Measurements from ENCODE around the gene AKNAD1.

AKNAD1 gene

DNA sequence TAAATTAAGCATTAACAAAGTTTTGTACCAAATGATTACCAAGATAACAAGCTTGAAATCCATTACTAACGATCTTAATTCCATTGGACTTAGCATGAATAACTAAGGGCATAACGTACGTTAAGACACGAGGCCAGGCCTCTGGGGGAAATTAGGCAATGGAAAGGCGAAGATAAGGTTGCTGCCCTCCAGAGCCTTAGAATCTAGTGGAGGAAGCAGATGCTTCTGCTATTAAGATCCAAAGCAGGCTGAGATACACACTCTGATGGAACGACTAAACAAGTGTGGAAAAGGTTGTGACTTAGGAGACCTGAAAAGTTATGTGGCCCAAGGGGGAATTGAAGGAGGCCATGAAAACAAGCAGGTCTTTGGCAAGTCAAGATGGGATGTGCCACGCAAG is 6.0 kb downstream of the AKNAD1 start:
- POLR2A ChIA-PET = no interaction called here
- no peak for DNase-seq (ENCODE audit: extremely low spot score)
- CTCF ChIA-PET = interaction anchor here (0.6 kb wide), 1 partner anchor 207 kb away, joined by 3 read pairs; no protein-coding TSS in a partner anchor
- TF ChIP-seq FOXA1 (IDR thresholded peaks at IDR 0.05) = no peak

- CTCF ChIA-PET = interaction anchor here (1.3 kb wide), 1 partner anchor 20 kb away, joined by 3 read pairs; no protein-coding TSS in a partner anchor
- no peak for DNase-seq (ENCODE audit: extremely low spot score)
- TF ChIP-seq ZNF384 (IDR thresholded peaks at IDR 0.05) (no peak), FOXK2 (IDR thresholded peaks at IDR 0.05) (no peak), ARNT (IDR thresholded peaks at IDR 0.05) (no peak), SP1 (IDR thresholded peaks at IDR 0.05) (no peak), L3MBTL2 (conservative IDR thresholded peaks at IDR 0.05) (no peak), CTBP1 (IDR thresholded peaks at IDR 0.05; ENCODE audit: borderline replicate concordance) (no peak), BHLHE40 (IDR thresholded peaks at IDR 0.05; ENCODE audit: borderline replicate concordance) (no peak), FOXM1 (IDR thresholded peaks at IDR 0.05; ENCODE audit: borderline replicate concordance) (no peak), SUZ12 (IDR thresholded peaks at IDR 0.05) (no peak), ELF4 (IDR thresholded peaks at IDR 0.05) (no peak), NFRKB (IDR thresholded peaks at IDR 0.05) (no peak), LEF1 (IDR thresholded peaks at IDR 0.05; ENCODE audit: borderline replicate concordance) (no peak), FOXA1 (IDR thresholded peaks at IDR 0.05) (no peak), TARDBP (IDR thresholded peaks at IDR 0.05) (no peak), HDGF (IDR thresholded peaks at IDR 0.05; ENCODE audit: borderline replicate concordance) (no peak)
- TF ChIP-seq, protein P1, sequence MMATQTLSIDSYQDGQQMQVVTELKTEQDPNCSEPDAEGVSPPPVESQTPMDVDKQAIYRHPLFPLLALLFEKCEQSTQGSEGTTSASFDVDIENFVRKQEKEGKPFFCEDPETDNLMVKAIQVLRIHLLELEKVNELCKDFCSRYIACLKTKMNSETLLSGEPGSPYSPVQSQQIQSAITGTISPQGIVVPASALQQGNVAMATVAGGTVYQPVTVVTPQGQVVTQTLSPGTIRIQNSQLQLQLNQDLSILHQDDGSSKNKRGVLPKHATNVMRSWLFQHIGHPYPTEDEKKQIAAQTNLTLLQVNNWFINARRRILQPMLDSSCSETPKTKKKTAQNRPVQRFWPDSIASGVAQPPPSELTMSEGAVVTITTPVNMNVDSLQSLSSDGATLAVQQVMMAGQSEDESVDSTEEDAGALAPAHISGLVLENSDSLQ (IDR thresholded peaks at IDR 0.05) = no peak
- POLR2A ChIA-PET = no interaction called here
Observed at GRCh38 chr1:108848806-108849205, 8.1 kb downstream of the AKNAD1 start.

DNA sequence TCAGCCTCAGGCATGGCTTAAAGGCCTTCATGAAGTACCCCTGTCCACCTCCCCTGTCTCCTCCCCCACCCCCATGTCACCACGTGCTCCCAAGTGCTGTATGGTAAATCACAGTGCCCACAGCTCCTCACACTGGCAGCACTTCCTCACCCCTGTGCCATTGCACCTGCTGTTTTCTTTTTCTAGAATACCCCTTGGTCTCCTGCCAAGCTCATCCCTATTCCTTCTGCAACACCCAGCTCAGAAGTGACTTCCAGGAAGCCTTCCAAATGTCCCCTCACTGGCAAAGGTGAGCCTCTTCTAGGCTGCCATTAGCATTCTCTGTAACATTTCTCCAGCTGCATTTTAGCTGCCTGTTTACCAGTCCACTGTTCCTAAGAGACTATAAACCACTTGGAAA is 9.4 kb downstream of the AKNAD1 start:
- CTCF ChIA-PET = no interaction called here
- DNase-seq (ENCODE audit: extremely low spot score) = no peak
- TF ChIP-seq SP1 (IDR thresholded peaks at IDR 0.05) = no peak
- no peak for TF ChIP-seq SUZ12 (IDR thresholded peaks at IDR 0.05)
- TF ChIP-seq TARDBP (IDR thresholded peaks at IDR 0.05) = no peak
- no peak for TF ChIP-seq BHLHE40 (IDR thresholded peaks at IDR 0.05; ENCODE audit: borderline replicate concordance)
- no peak for TF ChIP-seq NFRKB (IDR thresholded peaks at IDR 0.05)
- TF ChIP-seq FOXM1 (IDR thresholded peaks at IDR 0.05; ENCODE audit: borderline replicate concordance) = no peak
- TF ChIP-seq L3MBTL2 (conservative IDR thresholded peaks at IDR 0.05) = no peak
- TF ChIP-seq LEF1 (IDR thresholded peaks at IDR 0.05; ENCODE audit: borderline replicate concordance) = no peak
- no peak for TF ChIP-seq ELF4 (IDR thresholded peaks at IDR 0.05)
- TF ChIP-seq FOXA1 (IDR thresholded peaks at IDR 0.05) = no peak
- TF ChIP-seq, protein P1 (IDR thresholded peaks at IDR 0.05) = no peak
- TF ChIP-seq ARNT (IDR thresholded peaks at IDR 0.05) = no peak
- no peak for TF ChIP-seq ZNF384 (IDR thresholded peaks at IDR 0.05)
- POLR2A ChIA-PET = no interaction called here

- DNase-seq (ENCODE audit: extremely low spot score) = no peak
- ChIA-PET CTCF (interaction anchor here (0.7 kb wide), 1 partner anchor 19 kb away, joined by 4 read pairs; no protein-coding TSS in a partner anchor), POLR2A (interaction anchor here (1.5 kb wide), 1 partner anchor 16 kb away, joined by 3 read pairs; no protein-coding TSS in a partner anchor)
- no peak for TF ChIP-seq TARDBP (IDR thresholded peaks at IDR 0.05)
Observed at GRCh38 chr1:108845991-108846390, 10.9 kb downstream of the AKNAD1 start.

- TF ChIP-seq FOXA1 (IDR thresholded peaks at IDR 0.05) (no peak), NFRKB (IDR thresholded peaks at IDR 0.05) (no peak), FOXM1 (IDR thresholded peaks at IDR 0.05; ENCODE audit: borderline replicate concordance) (no peak), ELF4 (IDR thresholded peaks at IDR 0.05) (no peak), ARNT (IDR thresholded peaks at IDR 0.05) (no peak), LEF1 (IDR thresholded peaks at IDR 0.05; ENCODE audit: borderline replicate concordance) (no peak), SP1 (IDR thresholded peaks at IDR 0.05) (no peak), FOXK2 (IDR thresholded peaks at IDR 0.05) (no peak), CTBP1 (IDR thresholded peaks at IDR 0.05; ENCODE audit: borderline replicate concordance) (no peak), L3MBTL2 (conservative IDR thresholded peaks at IDR 0.05) (no peak), TARDBP (IDR thresholded peaks at IDR 0.05) (no peak), ZNF384 (IDR thresholded peaks at IDR 0.05) (no peak), HDGF (IDR thresholded peaks at IDR 0.05; ENCODE audit: borderline replicate concordance) (no peak), SUZ12 (IDR thresholded peaks at IDR 0.05) (no peak), BHLHE40 (IDR thresholded peaks at IDR 0.05; ENCODE audit: borderline replicate concordance) (no peak)
- TF ChIP-seq, protein P1 (IDR thresholded peaks at IDR 0.05) = no peak
- ChIA-PET CTCF (interaction anchor here (0.7 kb wide), 1 partner anchor 20 kb away, joined by 4 read pairs; no protein-coding TSS in a partner anchor), POLR2A (interaction anchor here (1.5 kb wide), 1 partner anchor 15 kb away, joined by 3 read pairs; no protein-coding TSS in a partner anchor)
- no peak for DNase-seq (ENCODE audit: extremely low spot score)
Observed at GRCh38 chr1:108845446-108845845, 11.4 kb downstream of the AKNAD1 start.

DNA sequence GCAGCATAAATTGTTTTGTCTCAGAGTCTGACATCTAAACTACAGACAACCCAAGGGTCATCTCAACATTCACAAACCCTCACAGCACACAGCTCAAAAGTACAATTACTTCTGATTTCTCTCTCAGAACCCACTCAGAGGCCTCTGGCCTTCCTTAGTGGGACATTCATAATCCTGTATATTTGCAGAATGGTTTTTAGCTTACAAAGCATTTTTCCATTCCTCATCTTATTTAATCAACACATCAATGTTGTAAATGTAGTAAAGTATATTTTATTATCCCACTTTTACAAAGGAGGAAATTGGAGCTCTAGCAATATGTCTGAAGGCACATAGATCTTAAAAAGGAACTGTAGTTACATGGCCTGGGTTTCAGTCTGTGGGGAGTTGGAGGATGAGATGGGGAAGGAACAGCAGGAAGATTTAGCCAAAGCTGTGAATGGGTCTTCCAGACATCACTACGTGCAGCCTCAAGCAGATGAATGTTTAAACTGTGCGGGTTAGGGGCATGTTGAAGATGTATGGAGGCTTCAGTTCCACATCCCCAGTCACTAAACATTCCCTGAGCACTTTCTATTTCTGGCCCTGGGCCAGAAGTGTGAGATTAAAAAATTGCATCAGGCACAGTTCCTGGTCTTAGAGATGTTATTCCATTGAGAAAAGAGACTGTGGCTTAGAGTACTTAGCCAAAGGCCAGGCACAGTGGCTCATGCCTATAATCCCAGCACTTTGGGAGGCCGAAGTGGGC is 13.3 kb downstream of the AKNAD1 start:
- ChIA-PET CTCF (interaction anchor here (0.5 to 1.0 kb wide), 2 partner anchors 200 to 1652 kb away, joined by 3 read pairs; no protein-coding TSS in a partner anchor), POLR2A (no interaction called here)
- TF ChIP-seq LEF1 (IDR thresholded peaks at IDR 0.05; ENCODE audit: borderline replicate concordance) = no peak
- TF ChIP-seq L3MBTL2 (conservative IDR thresholded peaks at IDR 0.05) = no peak
- TF ChIP-seq TARDBP (IDR thresholded peaks at IDR 0.05) = no peak
- TF ChIP-seq SUZ12 (IDR thresholded peaks at IDR 0.05) = no peak
- TF ChIP-seq ZNF384 (IDR thresholded peaks at IDR 0.05) = no peak
- TF ChIP-seq, protein P1 (IDR thresholded peaks at IDR 0.05) = no peak
- no peak for TF ChIP-seq SP1 (IDR thresholded peaks at IDR 0.05)
- TF ChIP-seq CTBP1 (IDR thresholded peaks at IDR 0.05; ENCODE audit: borderline replicate concordance) = no peak
- TF ChIP-seq FOXK2 (IDR thresholded peaks at IDR 0.05) = no peak
- TF ChIP-seq ARNT (IDR thresholded peaks at IDR 0.05) = no peak
- no peak for TF ChIP-seq HDGF (IDR thresholded peaks at IDR 0.05; ENCODE audit: borderline replicate concordance)
- TF ChIP-seq FOXM1 (IDR thresholded peaks at IDR 0.05; ENCODE audit: borderline replicate concordance) = no peak
- TF ChIP-seq ELF4 (IDR thresholded peaks at IDR 0.05) = no peak
- TF ChIP-seq NFRKB (IDR thresholded peaks at IDR 0.05) = no peak
- no peak for TF ChIP-seq BHLHE40 (IDR thresholded peaks at IDR 0.05; ENCODE audit: borderline replicate concordance)
- no peak for TF ChIP-seq FOXA1 (IDR thresholded peaks at IDR 0.05)
- DNase-seq (ENCODE audit: extremely low spot score) = no peak

Measured in HEK293T (cell line).